ENCODE measurements around the gene PNRC2. TPM values are rescaled to one million over a fixed set of nuclear protein-coding genes. Genes with fewer than 3 reads are reported as not detected.

PNRC2 gene
- total and polyA plus RNA-seq, 7 donors = 39.5 to 179 (median 61.8) TPM

DNA sequence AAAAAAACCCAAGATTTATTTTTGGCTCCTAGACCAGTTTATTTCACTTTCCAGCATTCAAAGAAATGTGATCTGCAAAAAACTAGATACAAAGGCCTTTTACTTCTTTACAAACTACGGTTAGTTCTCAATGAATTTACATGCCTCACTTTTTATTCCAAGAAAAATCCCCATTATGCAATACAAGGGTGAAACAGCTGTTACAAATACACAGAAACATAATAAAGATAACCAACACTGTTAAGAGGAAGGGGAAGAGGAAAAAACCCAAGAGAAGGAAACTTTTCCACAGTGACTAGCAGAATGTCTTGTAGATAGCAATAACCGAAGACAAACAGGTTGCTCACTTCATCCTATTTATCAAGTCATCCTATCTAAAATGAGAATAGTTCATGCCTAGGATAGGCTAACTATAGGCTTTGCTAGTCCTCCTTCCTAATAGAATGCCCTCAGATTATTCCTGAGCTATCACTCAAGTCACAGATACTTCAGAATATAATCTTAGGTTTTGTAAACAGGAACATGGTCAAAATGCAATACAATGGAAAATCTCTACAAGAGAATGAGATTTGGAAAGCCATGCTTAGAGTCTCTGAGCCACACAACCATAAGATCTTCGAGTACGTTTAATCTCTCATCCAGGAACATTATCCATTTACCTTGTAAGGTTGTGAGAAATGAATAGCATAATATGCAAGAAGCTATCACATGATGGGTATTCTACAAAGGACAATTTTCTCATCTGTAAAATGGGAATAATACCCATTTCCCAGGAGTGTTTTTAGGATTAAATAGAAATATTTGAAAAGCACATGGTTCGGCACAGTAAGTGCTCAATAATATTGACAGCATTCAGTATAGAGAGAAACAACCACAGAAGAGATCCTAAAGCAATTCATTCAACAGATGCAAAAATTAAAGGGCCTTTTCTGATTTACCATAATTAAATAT lies 5.4 kb downstream of the PNRC2 start:
- ATAC-seq (no peak), DNase-seq (no peak)
- 59 to 76% (median 66%) methylated on average over 5 of the region's 5 CpGs for WGBS, 3 donors
- Histone ChIP-seq H3K36me3 (ENCODE audit: insufficient read depth in 1 of 2, low read depth in 1 of 2) (peaks cover 0 to 82% of the 10 kb centered on the region in 2 donors), H3K4me1 (peaks cover 25% of the 10 kb centered on the region), H3K27ac (peak overlapping the region; percentile 42), H3K27me3 (ENCODE audit: insufficient read depth in 3 of 3, low read length in 2 of 3) (no peaks in the 10 kb centered on the region), H3K9me3 (no peaks in the 10 kb centered on the region), H3K4me3 (no peak overlapping the region)
- no peak for TF ChIP-seq CTCF (IDR thresholded peaks at IDR 0.05)
- intact Hi-C loops (cut with DNase I) = no loop called here

DNA sequence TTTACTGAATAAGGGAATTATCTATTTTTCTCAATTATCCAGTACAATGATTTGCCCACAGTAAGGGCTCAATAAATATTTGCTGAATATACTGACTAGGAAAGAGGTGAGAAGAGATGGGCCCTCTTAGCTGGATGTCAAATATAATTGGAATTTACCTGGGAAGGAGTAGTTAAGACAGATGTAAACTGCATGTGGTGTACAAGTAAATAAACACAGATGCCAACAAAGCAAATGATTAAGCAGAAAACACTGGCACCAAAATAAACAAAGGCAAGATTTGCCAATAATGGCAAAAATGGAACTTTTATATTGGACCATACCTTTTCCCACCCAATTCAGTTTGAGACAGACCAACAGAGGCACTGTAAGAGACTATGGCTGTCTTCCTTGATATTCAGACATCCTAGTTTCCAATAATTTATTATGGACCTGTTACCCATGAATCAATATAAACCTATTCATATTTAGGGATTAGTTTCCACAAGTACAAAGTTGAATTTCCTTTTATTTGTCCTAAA lies 7.4 kb downstream of the PNRC2 start:
- no peak for TF ChIP-seq CTCF (IDR thresholded peaks at IDR 0.05)
- Histone ChIP-seq H3K4me1 (peaks cover 17% of the 10 kb centered on the region), H3K4me3 (no peak overlapping the region), H3K9me3 (no peaks in the 10 kb centered on the region), H3K27ac (peak overlapping the region; percentile 7), H3K36me3 (ENCODE audit: insufficient read depth in 1 of 2, low read depth in 1 of 2) (peaks cover 0 to 87% of the 10 kb centered on the region in 2 donors), H3K27me3 (ENCODE audit: insufficient read depth in 3 of 3, low read length in 2 of 3) (no peaks in the 10 kb centered on the region)
- intact Hi-C loops (cut with DNase I) = no loop called here
- ATAC-seq (no peak), DNase-seq (no peak)

DNA sequence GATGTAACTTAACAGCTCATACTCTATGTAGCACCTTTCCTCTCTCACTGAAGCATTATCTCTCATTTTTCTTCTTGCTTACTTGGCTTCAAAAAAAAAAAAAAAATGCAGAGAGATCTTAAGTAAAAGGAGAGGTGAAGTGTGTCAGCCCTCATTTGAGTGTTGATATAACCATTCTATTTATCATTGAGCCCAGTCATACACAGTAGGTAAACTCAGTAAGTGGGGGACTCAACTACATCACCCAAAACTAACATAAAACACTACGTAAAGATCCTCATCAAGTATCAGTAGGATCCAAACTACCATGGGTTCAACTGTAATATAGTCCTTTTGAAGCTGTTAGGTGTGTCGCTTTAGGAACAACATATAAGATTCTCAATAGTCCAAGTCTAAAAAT lies 8.2 kb downstream of the PNRC2 start:
- WGBS, 3 donors = 47 to 62% (median 48%) methylated on average over 2 of the region's 2 CpGs
- ATAC-seq = no peak
- no peaks in the 10 kb centered on the region for H3K9me3 ChIP-seq
- peaks cover 0 to 90% of the 10 kb centered on the region in 2 donors for H3K36me3 ChIP-seq (ENCODE audit: insufficient read depth in 1 of 2, low read depth in 1 of 2)
- H3K27me3 ChIP-seq (ENCODE audit: insufficient read depth in 3 of 3, low read length in 2 of 3) = no peaks in the 10 kb centered on the region
- H3K4me3 ChIP-seq = no peak overlapping the region
- DNase-seq = no peak
- no peak for TF ChIP-seq CTCF (IDR thresholded peaks at IDR 0.05)
- peaks cover 17% of the 10 kb centered on the region for H3K4me1 ChIP-seq
- H3K27ac ChIP-seq = peak overlapping the region; percentile 7
- intact Hi-C loops (cut with DNase I) = no loop called here

- WGBS, 3 donors = 39 to 52% (median 42%) methylated on average over 4 of the region's 4 CpGs
- no peak for DNase-seq
- no peaks in the 10 kb centered on the region for H3K9me3 ChIP-seq
- H3K4me1 ChIP-seq = peaks cover 39% of the 10 kb centered on the region
- H3K27ac ChIP-seq = peak overlapping the region; percentile 97
- TF ChIP-seq CTCF (IDR thresholded peaks at IDR 0.05) = no peak
- H3K4me3 ChIP-seq = peak overlapping the region; percentile 88
- intact Hi-C loops (cut with DNase I) = loop anchor here in 1 of 2 donors (5.0 kb wide), 1 partner anchor 40 kb away; no protein-coding TSS in a partner anchor
- H3K27me3 ChIP-seq (ENCODE audit: insufficient read depth in 3 of 3, low read length in 2 of 3) = no peaks in the 10 kb centered on the region
- H3K36me3 ChIP-seq (ENCODE audit: insufficient read depth in 1 of 2, low read depth in 1 of 2) = peaks cover 0 to 30% of the 10 kb centered on the region in 2 donors
- no peak for ATAC-seq
Observed at GRCh38 chr1:23977187-23977853, 17.7 kb downstream of the PNRC2 start.

Data from psoas muscle (tissue), 8 donors.